Activated CD8-positive, alpha-beta T cell treated with anti-CD3 and anti-CD28 coated beads for 36 hours (primary cell): Measurements from ENCODE around the gene TAPBP. TPM values are rescaled to one million over a fixed set of nuclear protein-coding genes. Genes with fewer than 3 reads are reported as not detected.
A peak's percentile ranks its signal among the peaks of the same experiment; 100 is the strongest.
"Not testable (repeated sequence)": the region's sequence is repeated elsewhere in the genome, so short reads cannot be mapped to it uniquely, and the experiment has no call there.

ENCODE experiments used
- ATAC-seq: fragments of 200-7000 bp; cut with Tn5 transposase; one replicate; pipeline ENCODE4 v1.10.0; 2021; ENCODE audit warnings: mild to moderate bottlenecking, moderate library complexity
- CTCF ChIA-PET: fragments of 350-600 bp; sonication (Branson Sonifier 250); formaldehyde crosslinking; loops from one replicate; lab custom pipeline; 2021; ENCODE audit warnings: antibody characterized with exemption; lab: Charles Lee
- POLR2A ChIA-PET: fragments of 350-600 bp; sonication (Branson Sonifier 250); formaldehyde crosslinking; loops from one replicate; lab custom pipeline; 2021; ENCODE audit warnings: antibody characterized with exemption; lab: Charles Lee
- DNase-seq: peaks from one replicate; pipeline ENCODE4 v3.0.0-alpha.2; 2020
- H3K27ac Mint-ChIP-seq: one replicate; pipeline ENCODE4 v1.8.0; 2021; ENCODE audit warnings: mild to moderate bottlenecking, mixed read lengths
- H3K27me3 Mint-ChIP-seq: one replicate; pipeline ENCODE4 v1.8.0; 2021; ENCODE audit warnings: mixed read lengths
- H3K36me3 Mint-ChIP-seq: one replicate; pipeline ENCODE4 v1.8.0; 2021; ENCODE audit warnings: low read depth, mixed read lengths
- H3K4me1 Mint-ChIP-seq: one replicate; pipeline ENCODE4 v1.8.0; 2021; ENCODE audit warnings: low read depth, mixed read lengths
- H3K4me3 Mint-ChIP-seq: one replicate; pipeline ENCODE4 v1.8.0; 2021; ENCODE audit warnings: mild to moderate bottlenecking, moderate library complexity, mixed read lengths
- H3K9me3 Mint-ChIP-seq: one replicate; pipeline ENCODE4 v1.8.0; 2021; ENCODE audit warnings: mixed read lengths
- CTCF ChIP-seq: fragments of 200-600 bp; IDR thresholded peaks from one replicate; pipeline ENCODE4 v1.8.0; 2022; ENCODE audit warnings: antibody characterized with exemption, mild to moderate bottlenecking
- intact Hi-C: fragments of 100-400 bp; cut with micrococcal nuclease; formaldehyde crosslinking; loops from one replicate; pipeline ENCODE4 v1.10.0; 2022
- total RNA-seq, 2 experiments: library from RNA; stranded (reverse); gene quantifications; one replicate each; pipeline ENCODE4 v1.2.3, GENCODE V29; 2021

Gene TAPBP
- total RNA-seq, 2 experiments from 2014 or later = 179 to 183 TPM

GRCh38 chr6:33271468-33272274 is 42.2 kb downstream of the TAPBP start, which contains the start of the genes RPS18 and VPS52:
TSS of gene RPS18 (plus strand) at chr6:33272075. CDS start at chr6:33272120, 45 bp downstream.
TSS of gene VPS52 (minus strand) at chr6:33271876. CDS start at chr6:33271675, 201 bp downstream.
- ATAC-seq (peak; percentile 85), DNase-seq (peak; percentile 96)
- peaks cover 68% of the 10 kb centered on the region for H3K36me3 Mint-ChIP-seq
- intact Hi-C loops = no loop called here
- H3K4me1 Mint-ChIP-seq = peaks cover 36% of the 10 kb centered on the region
- POLR2A ChIA-PET = interaction anchor here (0.6 to 4.5 kb wide), 43 partner anchors 8 to 427 kb away, joined by 3 to 67 read pairs (median 5); partner anchors contain the start of genes HLA-DMA, HSD17B8, PFDN6 and PSMB8
- no peak for TF ChIP-seq CTCF
- H3K27me3 Mint-ChIP-seq = no peaks in the 10 kb centered on the region
- H3K4me3 Mint-ChIP-seq = peak within 1 kb of the TSS; percentile 95
- no peaks in the 10 kb centered on the region for H3K9me3 Mint-ChIP-seq
- CTCF ChIA-PET = interaction anchor here (0.9 to 5.4 kb wide), 14 partner anchors 8 to 308 kb away, joined by 3 to 36 read pairs (median 4); partner anchors contain the start of genes BAK1, HSD17B8, PFDN6 and WDR46
- H3K27ac Mint-ChIP-seq = peak within 1 kb of the TSS; percentile 100

- ATAC-seq (peak; percentile 12), DNase-seq (no peak)
- intact Hi-C loops = no loop called here
- H3K9me3 Mint-ChIP-seq = no peaks in the 10 kb centered on the region
- CTCF ChIA-PET = interaction anchor here (0.9 to 5.4 kb wide), 9 partner anchors 11 to 299 kb away, joined by 3 to 36 read pairs (median 4); partner anchors contain the start of genes HSD17B8, PFDN6 and WDR46
- POLR2A ChIA-PET = interaction anchor here (0.7 to 4.5 kb wide), 32 partner anchors 8 to 427 kb away, joined by 3 to 67 read pairs (median 8); partner anchors contain the start of genes HLA-DMA, HSD17B8, PFDN6 and PSMB8
- no peaks in the 10 kb centered on the region for H3K27me3 Mint-ChIP-seq
- H3K36me3 Mint-ChIP-seq = peaks cover 68% of the 10 kb centered on the region
- peak overlapping the region; percentile 100 for H3K27ac Mint-ChIP-seq
- peak overlapping the region; percentile 95 for H3K4me3 Mint-ChIP-seq
- peaks cover 31% of the 10 kb centered on the region for H3K4me1 Mint-ChIP-seq
- no peak for TF ChIP-seq CTCF
Measured at GRCh38 chr6:33271117-33271467, 42.8 kb downstream of the TAPBP start.

- DNase-seq (no peak), ATAC-seq (peak; percentile 39)
- no peak overlapping the region for H3K4me3 Mint-ChIP-seq
- TF ChIP-seq CTCF = no peak
- intact Hi-C loops = no loop called here
- H3K27me3 Mint-ChIP-seq = no peaks in the 10 kb centered on the region
- peak overlapping the region; percentile 56 for H3K27ac Mint-ChIP-seq
- peaks cover 49% of the 10 kb centered on the region for H3K36me3 Mint-ChIP-seq
- H3K4me1 Mint-ChIP-seq = peaks cover 11% of the 10 kb centered on the region
- ChIA-PET CTCF (interaction anchor here (0.7 kb wide), 1 partner anchor 8 kb away, joined by 3 read pairs; the partner anchor contains the start of genes RPS18 and VPS52), POLR2A (interaction anchor here (1.1 to 2.9 kb wide), 3 partner anchors 8 to 13 kb away, joined by 3 to 19 read pairs (median 5); partner anchors contain the start of genes B3GALT4, RPS18 and VPS52)
- H3K9me3 Mint-ChIP-seq = no peaks in the 10 kb centered on the region
Measured at GRCh38 chr6:33264015-33264414, 49.9 kb downstream of the TAPBP start.

GRCh38 chr6:33262490-33262889 is 51.4 kb downstream of the TAPBP start:
- H3K27me3 Mint-ChIP-seq, DNase-seq, intact Hi-C loops, H3K4me3 Mint-ChIP-seq, H3K27ac Mint-ChIP-seq, H3K9me3 Mint-ChIP-seq, ATAC-seq: not testable (repeated sequence)
- ChIA-PET CTCF (interaction anchor here (2.0 kb wide), 1 partner anchor 14 kb away, joined by 9 read pairs; no protein-coding TSS in a partner anchor), POLR2A (interaction anchor here (2.9 kb wide), 1 partner anchor 10 kb away, joined by 19 read pairs; the partner anchor contains the start of genes RPS18 and VPS52)
- H3K36me3 Mint-ChIP-seq = peaks cover 42% of the 10 kb centered on the region
- H3K4me1 Mint-ChIP-seq = peaks cover 11% of the 10 kb centered on the region

- no peak for TF ChIP-seq CTCF
- H3K4me3 Mint-ChIP-seq = no peak overlapping the region
- intact Hi-C loops = no loop called here
- H3K4me1 Mint-ChIP-seq = peaks cover 9% of the 10 kb centered on the region
- no peaks in the 10 kb centered on the region for H3K9me3 Mint-ChIP-seq
- DNase-seq (no peak), ATAC-seq (no peak)
- peaks cover 30% of the 10 kb centered on the region for H3K36me3 Mint-ChIP-seq
- no peaks in the 10 kb centered on the region for H3K27me3 Mint-ChIP-seq
- H3K27ac Mint-ChIP-seq = no peak overlapping the region
- POLR2A ChIA-PET = interaction anchor here (1.7 to 5.1 kb wide), 2 partner anchors 10 to 12 kb away, joined by 7 to 32 read pairs; partner anchors contain the start of genes RPS18 and VPS52
- CTCF ChIA-PET = no interaction called here
Measured at GRCh38 chr6:33259032-33259431, 54.8 kb downstream of the TAPBP start.
